GM18498 (cell line): ENCODE measurements around the gene TBR1.

Experiments used
- ATAC-seq: cut with Tn5 transposase; IDR thresholded peaks from one replicate; pipeline ENCODE4 v1.9.1; 2021; ENCODE audit warnings: mild to moderate bottlenecking, moderate library complexity; ENCODE audit not compliant: unreplicated experiment

Gene TBR1

DNA sequence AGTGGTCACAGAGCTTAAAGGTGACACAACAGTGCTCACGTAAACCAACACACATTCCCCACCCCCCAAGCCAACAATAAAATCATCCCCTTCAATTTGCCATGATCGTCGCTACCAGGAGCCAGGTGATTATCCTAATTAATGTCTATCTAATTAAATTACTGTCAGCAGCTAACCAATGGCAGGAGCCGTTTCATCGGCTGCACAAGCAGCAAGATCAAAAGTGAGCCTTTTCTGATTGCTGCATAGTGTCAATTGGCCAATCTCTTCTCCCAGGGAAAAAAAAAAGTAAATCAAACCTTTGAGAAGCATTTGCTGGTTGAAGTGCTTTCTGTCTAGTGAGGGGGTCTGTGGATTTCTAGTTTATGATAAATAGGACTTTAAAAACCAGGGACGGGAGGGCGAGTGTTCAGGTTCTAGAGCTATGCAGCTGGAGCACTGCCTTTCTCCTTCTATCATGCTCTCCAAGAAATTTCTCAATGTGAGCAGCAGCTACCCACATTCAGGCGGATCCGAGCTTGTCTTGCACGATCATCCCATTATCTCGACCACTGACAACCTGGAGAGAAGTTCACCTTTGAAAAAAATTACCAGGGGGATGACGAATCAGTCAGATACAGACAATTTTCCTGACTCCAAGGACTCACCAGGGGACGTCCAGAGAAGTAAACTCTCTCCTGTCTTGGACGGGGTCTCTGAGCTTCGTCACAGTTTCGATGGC, at the start of gene TBR1:
Gene TBR1 (plus strand): TSS at position 311 of the 721 bp plus-strand sequence. CDS start 114 bp downstream, at position 425.
- no peak for ATAC-seq

DNA sequence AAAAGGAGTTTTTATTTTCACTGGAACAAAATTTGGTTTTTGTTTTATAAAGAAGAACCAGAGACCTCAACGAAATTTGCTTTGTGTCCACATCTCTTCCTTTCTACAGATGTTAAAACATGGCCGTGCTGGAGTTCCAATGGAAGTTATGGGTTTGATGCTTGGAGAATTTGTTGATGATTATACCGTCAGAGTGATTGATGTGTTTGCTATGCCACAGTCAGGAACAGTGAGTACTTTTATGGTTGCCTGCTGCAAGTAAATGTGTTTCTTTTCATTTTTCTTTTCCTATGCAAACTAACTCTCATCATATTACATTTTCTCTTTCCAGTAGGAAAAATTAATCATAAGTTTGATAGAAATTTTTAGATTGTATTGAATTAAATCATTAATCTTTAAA, 48.4 kb upstream of the TBR1 start:
- ATAC-seq: no peak

DNA sequence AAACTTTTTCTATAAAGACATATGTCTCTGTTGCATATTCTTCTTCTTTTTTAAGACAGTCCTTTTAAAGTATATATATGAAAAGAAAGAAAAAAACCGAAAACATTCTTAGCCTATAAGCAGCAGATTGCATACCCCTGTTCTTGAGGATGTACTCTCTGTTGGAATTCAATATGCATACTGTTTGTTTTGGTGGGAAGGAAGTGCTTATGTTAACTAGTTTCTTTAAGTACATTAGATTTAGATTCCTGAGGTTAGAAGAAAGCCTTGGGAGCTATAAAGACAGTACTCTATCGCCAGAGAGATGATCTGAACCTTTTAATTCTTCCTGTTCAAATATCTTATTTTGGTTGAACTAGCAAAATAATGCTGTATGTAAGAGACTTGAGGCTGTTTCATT, 46.8 kb upstream of the TBR1 start:
- no peak for ATAC-seq

DNA sequence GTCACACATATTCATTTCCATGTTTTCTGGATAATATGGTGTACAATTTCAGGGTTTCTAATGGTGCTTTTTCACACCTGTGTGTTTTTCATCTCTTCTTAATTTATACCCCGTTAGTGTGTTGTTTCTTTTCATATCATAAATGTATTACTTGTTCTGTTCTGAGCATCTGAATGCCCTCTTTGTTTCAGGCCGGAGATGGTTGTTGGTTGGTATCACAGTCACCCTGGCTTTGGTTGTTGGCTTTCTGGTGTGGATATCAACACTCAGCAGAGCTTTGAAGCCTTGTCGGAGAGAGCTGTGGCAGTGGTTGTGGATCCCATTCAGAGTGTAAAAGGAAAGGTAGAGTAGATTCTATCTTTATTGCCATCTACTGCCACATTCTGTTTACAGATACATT, 45.1 kb upstream of the TBR1 start:
- ATAC-seq: no peak

DNA sequence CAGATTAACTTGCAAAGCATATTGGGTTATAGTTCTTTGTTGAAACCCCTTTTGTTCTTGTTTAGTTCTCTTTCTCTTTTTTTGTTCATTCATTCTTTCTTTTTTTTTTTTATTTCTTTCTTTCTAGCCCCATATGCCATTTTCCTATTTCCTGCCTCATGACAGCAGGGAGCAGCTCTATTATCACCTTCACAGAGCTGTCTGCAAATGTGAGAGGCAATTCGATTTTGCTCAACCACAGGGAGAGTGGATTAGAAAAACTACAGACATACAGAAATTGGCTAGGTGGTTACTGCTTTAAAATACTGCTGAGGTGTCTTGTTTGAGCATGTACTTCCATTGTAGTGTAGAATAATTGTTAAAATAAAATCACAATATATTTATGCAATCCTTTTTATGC, 44.2 kb upstream of the TBR1 start:
- no peak for ATAC-seq

DNA sequence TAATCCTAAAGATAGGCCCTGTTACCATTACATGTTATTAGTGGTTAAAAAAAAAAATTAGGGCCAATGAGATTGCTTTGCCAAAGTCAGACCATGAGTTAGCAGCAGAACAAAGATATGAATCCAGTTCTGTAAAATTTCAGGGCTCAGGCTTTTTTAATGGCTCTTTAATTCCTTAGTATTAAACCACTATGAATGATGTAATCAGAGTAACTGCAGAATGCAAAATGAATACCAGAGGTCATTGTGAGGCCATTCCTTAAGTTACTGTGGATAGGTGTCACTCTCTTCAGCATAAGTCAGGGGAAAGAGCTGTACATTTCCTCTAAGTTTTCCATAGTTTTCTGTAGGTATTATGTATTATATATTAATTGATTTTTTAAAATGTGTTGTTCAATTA, 42.2 kb upstream of the TBR1 start:
- ATAC-seq: no peak

DNA sequence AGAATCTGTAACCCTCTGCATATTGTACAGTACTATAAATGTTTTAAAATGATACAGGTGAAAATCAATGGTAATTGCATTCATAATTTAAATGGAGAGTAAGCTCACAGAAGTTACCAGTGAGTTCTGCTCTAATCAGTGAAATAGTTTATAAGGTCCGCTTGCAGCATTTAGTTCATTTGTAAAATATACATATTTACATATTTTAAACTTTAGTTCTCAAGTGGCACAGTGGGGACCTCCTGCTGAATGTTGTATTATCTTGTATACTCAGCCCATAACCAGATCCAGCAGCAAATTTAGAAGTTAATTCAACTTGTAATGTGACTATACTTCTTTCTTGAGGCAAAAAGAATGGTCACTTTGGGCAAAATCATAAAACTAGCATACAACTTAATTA, 41.7 kb upstream of the TBR1 start:
- ATAC-seq: no peak

DNA sequence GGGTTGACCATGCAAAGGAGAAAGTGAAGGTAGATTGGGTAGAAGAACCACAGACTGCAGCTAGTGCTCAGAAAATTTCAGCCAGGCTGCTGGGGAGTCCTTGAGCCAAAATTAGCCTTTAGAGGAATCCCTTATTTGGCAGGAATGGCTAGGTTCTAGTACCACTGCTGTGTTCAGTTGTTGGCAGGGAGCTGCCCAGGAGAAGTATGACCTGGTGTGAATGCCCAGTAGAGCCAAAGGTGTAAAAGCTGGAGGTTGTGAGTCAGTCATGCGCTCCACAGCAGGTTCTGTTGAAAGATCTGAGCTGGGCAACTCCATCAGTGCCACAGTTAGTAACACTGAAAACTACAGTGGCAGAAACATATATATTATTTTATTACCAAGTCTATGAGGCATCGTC, 36.4 kb upstream of the TBR1 start:
- no peak for ATAC-seq

DNA sequence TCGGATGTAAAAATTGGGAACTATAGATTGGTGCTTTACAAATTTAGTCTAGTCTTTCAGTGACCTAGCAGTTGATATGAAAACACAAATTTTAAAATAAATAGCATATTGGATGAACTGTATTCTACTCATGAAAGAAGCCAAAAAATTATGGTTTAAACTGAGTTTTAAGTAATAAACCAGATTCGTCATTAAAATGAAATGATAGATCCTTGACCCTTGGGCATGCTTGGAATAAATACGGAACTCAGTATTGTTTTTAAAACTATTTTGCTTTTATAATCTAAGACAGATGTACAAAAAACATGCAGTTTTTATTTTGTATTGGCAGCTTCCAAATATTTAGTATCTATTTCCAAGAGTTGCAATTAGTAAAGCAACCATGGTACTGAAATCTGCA, 34.6 kb upstream of the TBR1 start:
- no peak for ATAC-seq

DNA sequence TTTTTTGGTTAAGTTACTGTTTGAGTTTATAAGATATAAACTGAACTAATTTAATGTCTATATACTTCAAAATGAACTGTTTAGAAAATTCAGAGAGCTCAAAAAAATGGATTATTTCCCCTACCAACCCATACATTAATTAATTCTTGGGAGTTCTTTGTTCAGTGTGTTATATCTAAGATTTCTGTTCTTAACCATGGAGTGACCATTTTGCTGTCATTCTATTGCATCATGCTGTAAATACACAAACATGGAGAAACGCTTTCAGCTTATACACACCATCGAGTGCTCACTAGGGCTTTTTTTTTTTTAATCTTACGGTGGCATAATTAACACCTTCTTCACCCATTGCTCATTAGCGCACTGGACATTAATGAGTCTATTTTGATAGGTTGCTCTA, 33.4 kb upstream of the TBR1 start:
- ATAC-seq: no peak

DNA sequence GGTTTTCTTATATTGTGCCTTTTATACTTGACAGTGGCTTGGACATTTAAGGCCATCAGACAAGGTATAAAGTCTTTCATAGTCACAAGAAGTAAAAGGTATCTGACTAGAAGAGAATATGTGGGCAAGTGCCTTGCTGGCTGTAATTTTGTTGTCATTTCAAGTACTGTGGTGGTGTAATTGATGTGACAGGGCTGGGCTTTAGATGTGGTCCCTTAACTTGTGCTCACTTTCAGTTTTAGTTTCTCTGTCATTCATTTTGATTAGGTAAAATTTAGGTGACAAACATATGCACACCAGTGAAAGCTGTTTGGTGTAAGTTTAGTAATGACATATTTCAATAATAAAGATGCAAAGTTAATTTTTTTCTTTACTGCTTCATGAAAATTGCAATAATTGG, 31.2 kb upstream of the TBR1 start:
- ATAC-seq: peak; percentile 78

DNA sequence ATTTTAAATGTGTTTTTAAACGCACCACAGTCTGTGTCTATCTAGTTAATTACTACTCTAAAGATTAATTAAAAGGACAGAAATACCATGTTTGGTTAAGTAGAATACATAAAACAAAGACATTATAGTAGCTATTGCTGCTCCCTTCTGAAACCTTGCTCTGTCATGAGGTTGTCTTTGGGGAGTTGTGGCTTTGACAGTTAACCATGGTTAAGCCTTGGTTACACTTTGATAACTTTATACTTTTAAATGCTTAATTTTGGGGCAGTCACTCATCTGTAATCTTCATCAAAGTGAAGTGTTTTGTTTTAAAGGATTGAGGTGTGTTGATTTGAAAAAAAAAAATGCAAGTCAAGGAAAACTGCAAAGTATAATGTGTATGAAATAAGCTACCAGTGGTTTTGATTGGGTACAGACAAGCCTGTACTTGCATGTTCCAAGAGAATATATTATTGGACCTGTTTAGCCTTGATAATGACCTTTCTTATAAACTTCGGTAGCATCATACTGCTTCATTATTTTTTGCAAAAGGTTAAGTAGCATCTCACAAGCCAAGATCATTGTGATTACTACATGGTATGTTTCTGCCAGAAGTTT, 29.8 kb upstream of the TBR1 start:
- peak; percentile 72 for ATAC-seq

DNA sequence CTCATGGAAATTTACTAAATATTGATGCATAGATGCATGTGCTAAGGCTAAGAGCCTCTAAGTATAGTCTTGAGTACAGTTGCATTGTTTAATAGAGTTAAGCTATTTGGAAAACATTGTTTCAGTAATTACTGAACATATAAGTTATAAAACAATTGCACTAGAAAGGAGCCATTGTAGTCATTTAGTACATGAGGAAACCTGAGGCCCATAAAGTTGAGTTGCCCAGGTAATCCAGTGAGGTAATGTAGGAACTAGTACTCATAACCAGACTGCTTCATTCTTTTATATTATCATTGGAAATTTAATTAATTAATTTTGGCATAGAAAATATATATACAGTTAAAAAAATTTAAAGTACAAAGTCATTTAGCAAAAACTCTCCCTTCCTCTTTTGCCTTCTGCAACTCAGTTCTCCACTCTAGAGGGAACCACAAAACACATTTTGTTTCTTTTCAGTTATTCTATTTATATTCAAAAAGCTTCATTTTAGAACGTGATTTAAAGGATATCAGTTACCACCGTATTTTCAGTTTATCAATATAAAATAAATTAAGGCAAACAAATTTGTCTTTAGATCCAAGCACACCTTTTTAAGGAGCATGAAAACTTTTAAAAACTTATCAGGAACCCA, 27.8 kb upstream of the TBR1 start:
- no peak for ATAC-seq

DNA sequence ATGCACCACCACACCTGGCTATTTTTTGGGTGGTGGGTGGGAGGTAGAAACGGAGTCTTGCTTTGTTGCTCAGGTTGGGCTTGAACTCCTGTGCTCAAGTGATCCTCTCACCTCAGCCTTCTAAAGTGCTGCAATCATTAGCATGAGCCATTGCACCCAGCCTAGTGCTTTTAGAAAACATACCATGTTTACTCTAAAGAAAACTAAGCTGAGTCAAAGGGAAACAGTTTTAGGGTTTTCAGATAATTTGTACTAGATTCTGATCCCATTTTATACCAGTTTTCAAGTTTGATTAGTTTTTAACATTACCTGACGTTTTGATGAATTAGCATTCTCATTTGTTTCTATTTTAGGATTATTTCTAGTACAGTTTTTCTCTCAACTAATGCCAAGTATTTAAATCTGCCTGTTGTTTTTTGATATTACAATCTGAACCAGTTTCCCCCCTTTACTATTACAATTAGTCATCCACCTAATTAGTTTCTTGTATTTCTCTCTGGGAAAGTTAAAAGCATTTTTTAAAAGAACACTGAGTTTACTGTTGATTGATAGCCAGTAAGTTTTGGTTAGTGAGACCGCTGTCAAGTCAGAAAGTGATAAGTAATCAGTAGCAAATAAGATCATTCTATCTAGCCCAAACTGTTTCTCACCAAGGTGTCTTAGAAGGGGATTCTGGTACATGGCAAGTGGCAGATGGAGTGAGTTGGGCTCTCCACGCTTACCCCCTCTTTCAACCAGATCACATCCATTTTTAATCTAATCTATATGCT, 24.2 kb upstream of the TBR1 start:
- ATAC-seq: no peak

DNA sequence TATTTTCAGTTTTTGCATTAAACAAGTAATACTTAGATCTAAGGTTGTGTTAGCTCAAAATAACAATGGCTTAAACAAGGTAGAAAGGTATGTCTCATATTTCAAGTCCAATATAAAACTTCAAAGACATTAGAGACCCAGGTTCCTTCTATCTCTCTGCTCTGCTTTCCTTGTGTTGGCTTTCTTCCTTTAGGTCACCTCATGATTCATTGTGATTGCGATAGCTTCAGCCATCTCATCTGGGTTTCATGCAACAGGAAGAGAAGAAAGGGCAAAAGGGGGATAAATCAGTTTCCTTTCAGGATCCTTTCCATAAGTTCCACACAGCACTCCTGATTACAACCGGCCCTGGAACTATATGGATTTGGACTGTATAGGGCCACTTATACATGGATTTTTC, 16.0 kb upstream of the TBR1 start:
- no peak for ATAC-seq

DNA sequence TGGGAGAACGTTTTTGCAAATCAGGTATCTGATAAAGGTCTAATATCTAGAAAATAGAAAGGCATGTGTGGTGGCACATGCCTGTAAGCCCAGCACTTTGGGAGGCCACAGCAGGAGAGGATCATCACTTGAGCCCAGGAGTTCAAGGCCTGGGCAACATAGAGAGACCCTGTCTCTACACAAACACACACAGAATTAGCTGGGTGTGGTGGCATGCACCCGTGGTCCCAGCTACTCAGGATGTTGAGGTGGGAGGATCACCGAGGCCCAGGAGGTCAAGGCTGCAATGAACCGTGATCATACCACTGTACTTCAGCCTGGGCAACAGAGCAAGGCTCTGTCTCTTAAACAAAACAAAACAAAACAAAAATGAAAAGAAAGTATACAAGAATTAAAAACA, 13.8 kb upstream of the TBR1 start:
- no peak for ATAC-seq

DNA sequence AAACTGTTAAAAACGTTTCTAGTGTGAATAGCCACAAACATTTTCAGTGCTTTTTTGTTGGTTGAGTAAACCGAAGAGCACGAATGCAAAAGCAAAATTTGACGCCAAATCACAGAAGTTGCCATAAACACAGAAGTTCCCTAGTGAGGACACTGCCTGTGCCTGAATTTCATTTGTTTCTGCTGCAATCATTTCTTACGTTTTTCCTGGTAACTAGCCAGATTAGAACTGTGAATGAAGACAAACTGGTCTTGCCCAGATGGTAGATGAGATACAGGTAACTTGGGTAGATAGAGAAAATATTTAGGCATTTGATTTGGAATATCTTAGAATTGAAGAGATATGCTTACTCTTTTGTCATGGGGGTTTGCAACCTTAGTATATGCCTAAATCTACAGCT, 9.8 kb upstream of the TBR1 start:
- ATAC-seq: no peak

DNA sequence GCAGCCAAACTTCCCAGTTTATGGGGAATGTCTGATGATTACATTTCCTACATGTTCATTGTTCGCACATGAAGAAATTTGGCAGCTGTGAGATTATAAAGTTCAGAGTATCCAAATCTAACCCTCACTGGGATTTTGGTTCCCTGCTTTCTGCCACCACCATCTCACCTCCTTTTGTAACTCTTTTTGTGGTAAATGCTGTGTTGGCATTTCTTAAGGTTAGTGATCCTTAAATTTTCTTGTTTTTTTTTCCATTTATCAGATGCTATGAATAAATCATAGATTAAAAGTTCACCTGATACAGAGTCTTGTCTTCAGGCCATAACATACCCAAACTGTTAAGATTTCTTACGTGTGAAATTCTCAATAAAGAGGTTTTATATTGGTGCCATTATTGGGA, 8.5 kb upstream of the TBR1 start:
- no peak for ATAC-seq

DNA sequence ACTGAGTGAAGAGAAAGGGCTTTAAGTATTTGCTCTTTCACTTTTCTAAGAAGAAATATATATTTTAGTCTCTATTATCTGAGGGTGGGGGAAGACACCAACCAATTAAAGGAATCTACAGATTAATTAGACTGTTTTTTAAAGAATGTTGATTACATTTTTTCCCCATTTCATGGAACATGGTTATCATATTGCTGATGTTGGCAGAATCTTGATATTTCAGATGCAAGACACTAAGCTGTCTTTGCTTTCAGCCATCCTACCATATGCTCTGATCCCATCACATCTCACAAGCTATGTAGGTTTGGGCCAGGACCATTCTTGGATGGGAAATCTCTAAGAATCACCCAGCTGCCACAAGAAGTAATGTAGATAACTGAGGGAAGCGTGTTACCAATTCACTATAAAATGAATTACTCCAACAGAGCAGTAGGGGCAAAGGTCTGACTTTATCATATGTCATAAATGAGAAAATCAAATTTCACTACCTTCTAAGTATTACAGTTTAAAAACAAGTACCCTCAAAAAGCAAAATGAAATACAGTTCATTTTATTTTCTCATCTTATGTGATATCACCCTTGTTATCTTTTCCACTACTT, 6.7 kb upstream of the TBR1 start:
- no peak for ATAC-seq

DNA sequence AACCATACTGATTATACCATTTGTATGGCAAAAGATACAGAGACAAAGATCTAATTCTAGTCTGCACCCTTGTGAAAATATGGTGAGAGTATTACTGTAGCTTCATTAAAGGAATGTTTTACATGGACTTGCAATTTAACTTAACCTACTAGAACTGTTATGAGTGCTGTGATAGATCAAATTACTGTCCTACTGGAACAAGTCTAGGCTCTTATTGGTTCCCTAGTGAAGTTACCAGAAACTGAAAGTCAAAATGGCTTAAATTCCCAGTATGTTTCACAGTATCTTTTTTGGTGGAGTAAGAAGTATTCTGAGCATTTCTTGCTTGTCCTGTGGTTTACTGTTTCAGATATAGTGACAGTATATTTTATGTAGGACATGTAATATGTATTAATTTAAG, 3.8 kb upstream of the TBR1 start:
- ATAC-seq: no peak
